ENCODE results near the gene SLC6A7. TPM values are rescaled to one million over a fixed set of nuclear protein-coding genes. Genes with fewer than 3 reads are reported as not detected.

The SLC6A7 gene
- total RNA-seq, 6 donors from 2014 or later = 0.44 TPM; not detected in 5

- Histone ChIP-seq H3K9me3 (no peaks in the 10 kb centered on the region), H3K27ac (peak overlapping the region in 3 of 4 donors; percentile 21 to 79 (median 48)), H3K4me3 (no peak overlapping the region), H3K4me1 (peaks cover 7 to 16% (median 11%) of the 10 kb centered on the region in 4 donors), H3K27me3 (no peaks in the 10 kb centered on the region), H3K36me3 (no peaks in the 10 kb centered on the region)
- ATAC-seq (ENCODE audit: low FRiP score in 2 of 2) (no peak), DNase-seq (peak in 1 of 2 donors; percentile 57)
- WGBS, 2 donors = 76 to 87% methylated on average over 13 to 14 of the region's 14 CpGs
- TF ChIP-seq POLR2AphosphoS5 (IDR thresholded peaks at IDR 0.05) (no peak), POLR2A (IDR thresholded peaks at IDR 0.05) (no peak), EP300 (IDR thresholded peaks at IDR 0.05) (no peak)
- TF ChIP-seq, protein P1, sequence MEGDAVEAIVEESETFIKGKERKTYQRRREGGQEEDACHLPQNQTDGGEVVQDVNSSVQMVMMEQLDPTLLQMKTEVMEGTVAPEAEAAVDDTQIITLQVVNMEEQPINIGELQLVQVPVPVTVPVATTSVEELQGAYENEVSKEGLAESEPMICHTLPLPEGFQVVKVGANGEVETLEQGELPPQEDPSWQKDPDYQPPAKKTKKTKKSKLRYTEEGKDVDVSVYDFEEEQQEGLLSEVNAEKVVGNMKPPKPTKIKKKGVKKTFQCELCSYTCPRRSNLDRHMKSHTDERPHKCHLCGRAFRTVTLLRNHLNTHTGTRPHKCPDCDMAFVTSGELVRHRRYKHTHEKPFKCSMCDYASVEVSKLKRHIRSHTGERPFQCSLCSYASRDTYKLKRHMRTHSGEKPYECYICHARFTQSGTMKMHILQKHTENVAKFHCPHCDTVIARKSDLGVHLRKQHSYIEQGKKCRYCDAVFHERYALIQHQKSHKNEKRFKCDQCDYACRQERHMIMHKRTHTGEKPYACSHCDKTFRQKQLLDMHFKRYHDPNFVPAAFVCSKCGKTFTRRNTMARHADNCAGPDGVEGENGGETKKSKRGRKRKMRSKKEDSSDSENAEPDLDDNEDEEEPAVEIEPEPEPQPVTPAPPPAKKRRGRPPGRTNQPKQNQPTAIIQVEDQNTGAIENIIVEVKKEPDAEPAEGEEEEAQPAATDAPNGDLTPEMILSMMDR (IDR thresholded peaks at IDR 0.05) = no peak
Measured at GRCh38 chr5:150146862-150147601, 42.8 kb upstream of the SLC6A7 start.

DNA sequence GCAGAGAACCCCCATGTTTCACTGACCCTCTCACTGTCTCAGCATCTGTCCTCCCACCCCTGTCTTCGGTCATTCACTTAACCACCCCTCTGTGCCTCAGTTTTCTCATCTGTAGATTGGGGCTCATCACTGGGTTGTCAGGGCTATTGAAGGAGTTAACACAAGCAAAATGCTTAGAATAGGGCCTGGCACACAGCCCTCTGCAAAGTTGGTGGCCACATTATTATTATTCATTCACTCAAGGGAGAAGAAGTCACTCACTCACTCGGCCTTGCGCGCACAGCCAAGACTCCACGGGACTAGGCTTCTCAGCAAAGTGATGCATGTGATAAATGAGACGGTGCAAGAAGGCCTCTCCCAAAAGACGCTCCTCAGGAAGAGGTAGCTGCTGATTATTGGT, 42.2 kb upstream of the SLC6A7 start:
- no peak for DNase-seq
- Histone ChIP-seq H3K4me3 (no peak overlapping the region), H3K4me1 (peaks cover 5 to 13% (median 9%) of the 10 kb centered on the region in 4 donors), H3K27me3 (no peaks in the 10 kb centered on the region), H3K27ac (peak overlapping the region; percentile 30 to 79 (median 51)), H3K9me3 (no peaks in the 10 kb centered on the region), H3K36me3 (no peaks in the 10 kb centered on the region)
- 79 to 82% methylated on average over 7 of the region's 7 CpGs for WGBS, 2 donors
- no peak for TF ChIP-seq POLR2A (IDR thresholded peaks at IDR 0.05)
- no peak for TF ChIP-seq EP300 (IDR thresholded peaks at IDR 0.05)
- TF ChIP-seq POLR2AphosphoS5 (IDR thresholded peaks at IDR 0.05) = no peak
- TF ChIP-seq, protein P1 (IDR thresholded peaks at IDR 0.05) = no peak
- no peak for ATAC-seq (ENCODE audit: low FRiP score in 2 of 2)

GRCh38 chr5:150148117-150148927, 41.5 kb upstream of the SLC6A7 start:
- Histone ChIP-seq H3K36me3 (no peaks in the 10 kb centered on the region), H3K9me3 (no peaks in the 10 kb centered on the region), H3K4me1 (peaks cover 5 to 13% (median 5%) of the 10 kb centered on the region in 4 donors), H3K27ac (peak overlapping the region; percentile 30 to 79 (median 51)), H3K4me3 (no peak overlapping the region), H3K27me3 (no peaks in the 10 kb centered on the region)
- no peak for TF ChIP-seq POLR2AphosphoS5 (IDR thresholded peaks at IDR 0.05)
- no peak for TF ChIP-seq POLR2A (IDR thresholded peaks at IDR 0.05)
- TF ChIP-seq, protein P1 (IDR thresholded peaks at IDR 0.05) = no peak
- TF ChIP-seq EP300 (IDR thresholded peaks at IDR 0.05) = no peak
- peak in 1 of 2 donors; percentile 29 for DNase-seq
- 83% methylated on average over 9 to 11 of the region's 11 CpGs for WGBS, 2 donors
- ATAC-seq (ENCODE audit: low FRiP score in 2 of 2) = no peak

GRCh38 chr5:150149618-150150017, 40.2 kb upstream of the SLC6A7 start:
- H3K9me3 ChIP-seq = no peaks in the 10 kb centered on the region
- no peak for ATAC-seq (ENCODE audit: low FRiP score in 2 of 2)
- H3K4me1 ChIP-seq = peaks cover 0 to 10% (median 2%) of the 10 kb centered on the region in 4 donors
- H3K27me3 ChIP-seq = no peaks in the 10 kb centered on the region
- H3K4me3 ChIP-seq = peak overlapping the region in 1 of 4 donors; percentile 21
- H3K36me3 ChIP-seq = no peaks in the 10 kb centered on the region
- DNase-seq = no peak
- TF ChIP-seq, protein P1 (IDR thresholded peaks at IDR 0.05) = no peak
- TF ChIP-seq POLR2A (IDR thresholded peaks at IDR 0.05) (no peak), EP300 (IDR thresholded peaks at IDR 0.05) (no peak)
- peak overlapping the region in 3 of 4 donors; percentile 48 to 85 (median 79) for H3K27ac ChIP-seq

All from upper lobe of left lung (tissue), 6 donors.